PFSK-1 (cell line): ENCODE results near the gene MBTD1.

Source experiments
- FOXP2 ChIP-seq: optimal IDR thresholded peaks from 2 replicates; pipeline ENCODE3; 2011; ENCODE audit warnings: borderline replicate concordance, control low read depth, inconsistent platforms; ENCODE audit not compliant: insufficient read depth; ENCODE audit errors: extremely low read length, extremely low read depth
- POLR2AphosphoS5 ChIP-seq: IDR thresholded peaks from 2 replicates; pipeline ENCODE4 v1.6.1; 2012; ENCODE audit warnings: low read depth, mild to moderate bottlenecking, control low read depth, low read length, moderate library complexity
- REST ChIP-seq, 2 experiments: IDR thresholded peaks; 2 replicates each; pipeline versions ENCODE4 v1.6.1 to v1.8.0; 2011 to 2012; ENCODE audit warnings: low read depth in 2 of 2, low read length in 2 of 2, control low read depth in 1 of 2, inconsistent platforms in 1 of 2, mild to moderate bottlenecking in 1 of 2, moderate library complexity in 1 of 2; ENCODE audit not compliant: insufficient read depth in 1 of 2
- SIN3A ChIP-seq: IDR thresholded peaks from 2 replicates; pipeline ENCODE4 v1.6.1; 2012; ENCODE audit warnings: mild to moderate bottlenecking, low read length, moderate library complexity, borderline replicate concordance; ENCODE audit not compliant: insufficient read depth
- TAF1 ChIP-seq: IDR thresholded peaks from 2 replicates; pipeline ENCODE4 v1.6.1; 2012; ENCODE audit warnings: low read length, control low read depth, borderline replicate concordance; ENCODE audit not compliant: insufficient read depth

MBTD1 gene

GRCh38 chr17:51250314-51250840 is 9.5 kb downstream of the MBTD1 start:
- TF ChIP-seq POLR2AphosphoS5 (no peak), REST (IDR thresholded peaks at IDR 0.05; ENCODE audit: insufficient read depth in 1 of 2, low read depth in 2 of 2, low read length in 2 of 2) (no peak), FOXP2 (no peak), SIN3A (no peak), TAF1 (no peak)

GRCh38 chr17:51245535-51245934 is 14.3 kb downstream of the MBTD1 start:
- no peak for TF ChIP-seq FOXP2

GRCh38 chr17:51244041-51244440 is 15.8 kb downstream of the MBTD1 start:
- TF ChIP-seq POLR2AphosphoS5, result no peak
- no peak for TF ChIP-seq REST (IDR thresholded peaks at IDR 0.05; ENCODE audit: insufficient read depth in 1 of 2, low read depth in 2 of 2, low read length in 2 of 2)
- no peak for TF ChIP-seq SIN3A
- no peak for TF ChIP-seq FOXP2
- TF ChIP-seq TAF1, result no peak

- TF ChIP-seq REST (IDR thresholded peaks at IDR 0.05; ENCODE audit: insufficient read depth in 1 of 2, low read depth in 2 of 2, low read length in 2 of 2), result no peak
- no peak for TF ChIP-seq FOXP2
- no peak for TF ChIP-seq TAF1
These were observed 19.6 kb downstream of the MBTD1 start for GRCh38 chr17:51240275-51240674.

- TF ChIP-seq FOXP2, result no peak
- no peak for TF ChIP-seq SIN3A
- TF ChIP-seq REST (IDR thresholded peaks at IDR 0.05; ENCODE audit: insufficient read depth in 1 of 2, low read depth in 2 of 2, low read length in 2 of 2), result no peak
- no peak for TF ChIP-seq TAF1
- TF ChIP-seq POLR2AphosphoS5, result no peak
These were observed 21.5 kb downstream of the MBTD1 start for GRCh38 chr17:51238255-51238887.
